Measurements from ENCODE around the gene NCK2. TPM values are rescaled to one million over a fixed set of nuclear protein-coding genes. Genes with fewer than 3 reads are reported as not detected.
A peak's percentile ranks its signal among the peaks of the same experiment; 100 is the strongest.

NCK2 gene
- total and polyA plus RNA-seq, 10 of the 15 experiments (the other 5 are each of a cell fraction or from before 2014, with no cell fraction given): 1.2 to 30.9 (median 14.1) TPM

- TF ChIP-seq, protein P1, sequence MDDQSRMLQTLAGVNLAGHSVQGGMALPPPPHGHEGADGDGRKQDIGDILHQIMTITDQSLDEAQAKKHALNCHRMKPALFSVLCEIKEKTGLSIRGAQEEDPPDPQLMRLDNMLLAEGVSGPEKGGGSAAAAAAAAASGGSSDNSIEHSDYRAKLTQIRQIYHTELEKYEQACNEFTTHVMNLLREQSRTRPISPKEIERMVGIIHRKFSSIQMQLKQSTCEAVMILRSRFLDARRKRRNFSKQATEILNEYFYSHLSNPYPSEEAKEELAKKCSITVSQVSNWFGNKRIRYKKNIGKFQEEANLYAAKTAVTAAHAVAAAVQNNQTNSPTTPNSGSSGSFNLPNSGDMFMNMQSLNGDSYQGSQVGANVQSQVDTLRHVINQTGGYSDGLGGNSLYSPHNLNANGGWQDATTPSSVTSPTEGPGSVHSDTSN (IDR thresholded peaks at IDR 0.05; ENCODE audit: insufficient replicate concordance, low read depth, low read length): no peak
- no peak for TF ChIP-seq E4F1 (IDR thresholded peaks at IDR 0.05; ENCODE audit: borderline replicate concordance, partially characterized antibody)
- no peak for TF ChIP-seq CHD1 (IDR thresholded peaks at IDR 0.05; ENCODE audit: low read depth, low read length)
- TF ChIP-seq, protein P2, sequence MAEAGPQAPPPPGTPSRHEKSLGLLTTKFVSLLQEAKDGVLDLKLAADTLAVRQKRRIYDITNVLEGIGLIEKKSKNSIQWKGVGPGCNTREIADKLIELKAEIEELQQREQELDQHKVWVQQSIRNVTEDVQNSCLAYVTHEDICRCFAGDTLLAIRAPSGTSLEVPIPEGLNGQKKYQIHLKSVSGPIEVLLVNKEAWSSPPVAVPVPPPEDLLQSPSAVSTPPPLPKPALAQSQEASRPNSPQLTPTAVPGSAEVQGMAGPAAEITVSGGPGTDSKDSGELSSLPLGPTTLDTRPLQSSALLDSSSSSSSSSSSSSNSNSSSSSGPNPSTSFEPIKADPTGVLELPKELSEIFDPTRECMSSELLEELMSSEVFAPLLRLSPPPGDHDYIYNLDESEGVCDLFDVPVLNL (IDR thresholded peaks at IDR 0.05; ENCODE audit: low read depth, low read length): no peak
- no peak for TF ChIP-seq SMAD5 (IDR thresholded peaks at IDR 0.05; ENCODE audit: low read depth)
- TF ChIP-seq FOXM1 (IDR thresholded peaks at IDR 0.05; ENCODE audit: low read depth, low read length): no peak
- no peak for TF ChIP-seq RB1 (IDR thresholded peaks at IDR 0.05; ENCODE audit: borderline replicate concordance)
- TF ChIP-seq PAX8 (IDR thresholded peaks at IDR 0.05): peak; percentile 90; the same call in 1 of the 2 replicates
- TF ChIP-seq, protein P3, sequence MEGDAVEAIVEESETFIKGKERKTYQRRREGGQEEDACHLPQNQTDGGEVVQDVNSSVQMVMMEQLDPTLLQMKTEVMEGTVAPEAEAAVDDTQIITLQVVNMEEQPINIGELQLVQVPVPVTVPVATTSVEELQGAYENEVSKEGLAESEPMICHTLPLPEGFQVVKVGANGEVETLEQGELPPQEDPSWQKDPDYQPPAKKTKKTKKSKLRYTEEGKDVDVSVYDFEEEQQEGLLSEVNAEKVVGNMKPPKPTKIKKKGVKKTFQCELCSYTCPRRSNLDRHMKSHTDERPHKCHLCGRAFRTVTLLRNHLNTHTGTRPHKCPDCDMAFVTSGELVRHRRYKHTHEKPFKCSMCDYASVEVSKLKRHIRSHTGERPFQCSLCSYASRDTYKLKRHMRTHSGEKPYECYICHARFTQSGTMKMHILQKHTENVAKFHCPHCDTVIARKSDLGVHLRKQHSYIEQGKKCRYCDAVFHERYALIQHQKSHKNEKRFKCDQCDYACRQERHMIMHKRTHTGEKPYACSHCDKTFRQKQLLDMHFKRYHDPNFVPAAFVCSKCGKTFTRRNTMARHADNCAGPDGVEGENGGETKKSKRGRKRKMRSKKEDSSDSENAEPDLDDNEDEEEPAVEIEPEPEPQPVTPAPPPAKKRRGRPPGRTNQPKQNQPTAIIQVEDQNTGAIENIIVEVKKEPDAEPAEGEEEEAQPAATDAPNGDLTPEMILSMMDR (IDR thresholded peaks at IDR 0.05 in 2 of 3, conservative IDR thresholded peaks at IDR 0.05 in 1 of 3; ENCODE audit: control insufficient read depth in 2 of 3, extremely low read depth in 1 of 3, insufficient read depth in 1 of 3, low read depth in 3 of 3, low read length in 3 of 3): no peak
- TF ChIP-seq SPI1 (IDR thresholded peaks at IDR 0.05; ENCODE audit: borderline replicate concordance, insufficient read depth, low read depth, low read length): peak; percentile 63; the same call in 1 of the 2 replicates
- TF ChIP-seq BRCA1 (IDR thresholded peaks at IDR 0.05; ENCODE audit: low read depth, low read length): no peak
- 0 out of 2 replicates have a peak, but pooled peaks have one; percentile 10 for TF ChIP-seq TCF12 (IDR thresholded peaks at IDR 0.05; ENCODE audit: low read depth, low read length)
- no peak for TF ChIP-seq ZBTB11 (CRISPR knock-in tag; IDR thresholded peaks at IDR 0.05)
- TF ChIP-seq RAD51 (IDR thresholded peaks at IDR 0.05): 0 out of 2 replicates have a peak, but pooled peaks have one; percentile 49
- peak; percentile 66; the same call in 1 of the 2 replicates for TF ChIP-seq EED (IDR thresholded peaks at IDR 0.05; ENCODE audit: low read depth)
- TF ChIP-seq CEBPZ (IDR thresholded peaks at IDR 0.05; ENCODE audit: low read depth, low read length): no peak
Observed at GRCh38 chr2:105803337-105803736, 58.6 kb downstream of the NCK2 start (continued).

All from GM12878 (cell line).